H9 (cell line): ENCODE data around the gene TCTN2. TPM values are rescaled to one million over a fixed set of nuclear protein-coding genes. Genes with fewer than 3 reads are reported as not detected.

Experiments
- DNase-seq: peaks from one replicate; pipeline ENCODE4 v3.0.0-alpha.2; 2017
- H2AFZ ChIP-seq: one replicate; pipeline ENCODE4 v1.6.1; 2013; ENCODE audit warnings: mild to moderate bottlenecking, low read length, control low read depth, moderate library complexity
- H2AK5ac ChIP-seq: 2 replicates; pipeline ENCODE4 v1.6.1; 2013; ENCODE audit warnings: low read length, control low read depth, mixed read lengths; ENCODE audit not compliant: insufficient read length
- H2BK120ac ChIP-seq: one replicate; pipeline ENCODE4 v1.6.1; 2013; ENCODE audit warnings: low read depth, mild to moderate bottlenecking, low read length, control low read depth, inconsistent platforms; ENCODE audit not compliant: poor library complexity, severe bottlenecking
- H2BK12ac ChIP-seq: 2 replicates; pipeline ENCODE4 v1.6.1; 2013; ENCODE audit warnings: low read length, control low read depth, mixed read lengths, low read depth; ENCODE audit not compliant: insufficient read length
- H2BK15ac ChIP-seq: 2 replicates; pipeline ENCODE4 v1.6.1; 2013; ENCODE audit warnings: low read depth, low read length, control low read depth
- H2BK20ac ChIP-seq: one replicate; pipeline ENCODE4 v1.6.1; 2013; ENCODE audit warnings: low read depth, mild to moderate bottlenecking, low read length, control low read depth, inconsistent platforms; ENCODE audit not compliant: poor library complexity, severe bottlenecking
- H2BK5ac ChIP-seq: 2 replicates; pipeline ENCODE4 v1.6.1; 2013; ENCODE audit warnings: low read length, control low read depth, mixed read lengths; ENCODE audit not compliant: insufficient read length
- H3K14ac ChIP-seq: 2 replicates; pipeline ENCODE4 v1.6.1; 2013; ENCODE audit warnings: low read length, control low read depth; ENCODE audit not compliant: insufficient read depth
- H3K18ac ChIP-seq: 2 replicates; pipeline ENCODE4 v1.6.1; 2013; ENCODE audit warnings: low read depth, mild to moderate bottlenecking, mixed read lengths, low read length, control low read depth; ENCODE audit not compliant: insufficient read length
- H3K23ac ChIP-seq: 2 replicates; pipeline ENCODE4 v1.6.1; 2013; ENCODE audit warnings: low read length, control low read depth, mixed read lengths, low read depth; ENCODE audit not compliant: insufficient read length
- H3K23me2 ChIP-seq: 2 replicates; pipeline ENCODE4 v1.6.1; 2013; ENCODE audit warnings: low read depth, mild to moderate bottlenecking, mixed read lengths, low read length, control low read depth; ENCODE audit not compliant: insufficient read length, poor library complexity, severe bottlenecking
- H3K27ac ChIP-seq: 2 replicates; pipeline ENCODE4 v1.5.1; 2013; ENCODE audit warnings: low read length, control low read depth, mixed read lengths, low read depth; ENCODE audit not compliant: insufficient read length
- H3K27me3 ChIP-seq: 2 replicates; pipeline ENCODE4 v1.6.1; 2013; ENCODE audit warnings: low read length, control low read depth, inconsistent platforms; ENCODE audit not compliant: insufficient read depth
- H3K4ac ChIP-seq: 2 replicates; pipeline ENCODE4 v1.6.1; 2013; ENCODE audit warnings: low read depth, mild to moderate bottlenecking, control low read depth, inconsistent platforms, low read length, moderate library complexity
- H3K4me1 ChIP-seq: 2 replicates; pipeline ENCODE4 v1.6.1; 2013; ENCODE audit warnings: low read length, control low read depth, inconsistent platforms; ENCODE audit not compliant: insufficient read depth
- H3K4me2 ChIP-seq: 2 replicates; pipeline ENCODE4 v1.6.1; 2013; ENCODE audit warnings: low read length, control low read depth, mixed read lengths; ENCODE audit not compliant: insufficient read length, insufficient read depth
- H3K56ac ChIP-seq: 2 replicates; pipeline ENCODE4 v1.6.1; 2013; ENCODE audit warnings: low read depth, mild to moderate bottlenecking, mixed read lengths, low read length, control low read depth; ENCODE audit not compliant: insufficient read length
- H3K79me1 ChIP-seq: 2 replicates; pipeline ENCODE4 v1.6.1; 2013; ENCODE audit warnings: low read depth, mild to moderate bottlenecking, moderate library complexity, low read length, control low read depth, inconsistent platforms; ENCODE audit not compliant: insufficient read depth, poor library complexity, severe bottlenecking
- H3K79me2 ChIP-seq: 2 replicates; pipeline ENCODE4 v1.6.1; 2013; ENCODE audit warnings: low read length, control low read depth, inconsistent platforms; ENCODE audit not compliant: insufficient read depth
- H3K9ac ChIP-seq: 2 replicates; pipeline ENCODE4 v1.6.1; 2013; ENCODE audit warnings: low read length, control low read depth, mixed read lengths; ENCODE audit not compliant: insufficient read length; ENCODE audit errors: extremely low read depth
- H3K9me3 ChIP-seq: one replicate; pipeline ENCODE4 v1.6.1; 2013; ENCODE audit warnings: low read depth, low read length, inconsistent platforms; ENCODE audit not compliant: control insufficient read depth
- H3T11ph ChIP-seq: one replicate; pipeline ENCODE4 v1.6.1; 2013; ENCODE audit warnings: mild to moderate bottlenecking, low read length, control low read depth, inconsistent platforms
- H4K20me1 ChIP-seq: one replicate; pipeline ENCODE4 v1.6.1; 2013; ENCODE audit not compliant: control insufficient read depth, insufficient read length, insufficient read depth
- H4K5ac ChIP-seq: 2 replicates; pipeline ENCODE4 v1.6.1; 2013; ENCODE audit warnings: low read depth, mild to moderate bottlenecking, mixed read lengths, low read length, control low read depth; ENCODE audit not compliant: insufficient read length
- H4K8ac ChIP-seq: replicated peaks from 2 replicates; pipeline ENCODE4 v1.6.1; 2013; ENCODE audit warnings: low read length, control low read depth, mixed read lengths, low read depth; ENCODE audit not compliant: insufficient read length
- H4K91ac ChIP-seq: 2 replicates; pipeline ENCODE4 v1.6.1; 2013; ENCODE audit warnings: low read depth, mild to moderate bottlenecking, moderate library complexity, mixed read lengths, low read length, control low read depth; ENCODE audit not compliant: insufficient read length
- H3K27ac Mint-ChIP-seq, 3 experiments: 2 replicates in 2 of 3; 3 replicates in 1 of 3; pipeline ENCODE4 v1.8.0; 2020 to 2021; ENCODE audit warnings: mixed read lengths in 3 of 3, mild to moderate bottlenecking in 1 of 3, moderate library complexity in 1 of 3
- H3K27me3 Mint-ChIP-seq: 2 replicates; pipeline ENCODE4 v1.8.0; 2021; ENCODE audit warnings: low read depth, mild to moderate bottlenecking, moderate library complexity, mixed read lengths
- H3K36me3 Mint-ChIP-seq, 3 experiments: 2 replicates in 2 of 3; 3 replicates in 1 of 3; pipeline ENCODE4 v1.8.0; 2020 to 2021; ENCODE audit warnings: low read depth in 3 of 3, mixed read lengths in 3 of 3; ENCODE audit not compliant: insufficient read depth in 1 of 3
- H3K4me1 Mint-ChIP-seq, 2 experiments: 2 replicates each; pipeline ENCODE4 v1.8.0; 2020; ENCODE audit warnings: mixed read lengths in 2 of 2
- H3K4me3 Mint-ChIP-seq, 2 experiments: 2 replicates in 1 of 2; 3 replicates in 1 of 2; pipeline ENCODE4 v1.8.0; 2020 to 2021; ENCODE audit warnings: mild to moderate bottlenecking in 2 of 2, mixed read lengths in 2 of 2, moderate library complexity in 1 of 2
- H3K9me3 Mint-ChIP-seq, 2 experiments: 2 replicates in 1 of 2; 3 replicates in 1 of 2; pipeline ENCODE4 v1.8.0; 2020; ENCODE audit warnings: mild to moderate bottlenecking in 2 of 2, mixed read lengths in 2 of 2, moderate library complexity in 1 of 2
- CTCF ChIP-seq: fragments of 200-600 bp; sonication (generic); conservative IDR thresholded peaks from 3 replicates; pipeline ENCODE4 v1.8.0; 2021; ENCODE audit warnings: antibody characterized with exemption, mild to moderate bottlenecking
- WGBS: extraction: QIAGEN DNeasy Blood & Tissue Kit; methylation state at CpG from one replicate; pipeline ENCODE4 v1.1.7; 2013; ENCODE audit warnings: missing lambda C conversion rate, low lambda C conversion rate, mixed read lengths; ENCODE audit not compliant: insufficient read length; ENCODE audit errors: extremely low coverage; 5-methylcytosine and 5-hydroxymethylcytosine counted together
- total RNA-seq: library from RNA; stranded (reverse); gene quantifications from 2 replicates; pipeline ENCODE4 v1.2.1, GENCODE V29; 2021

TCTN2 gene
- total RNA-seq, 1 experiment from 2014 or later, result 7.4 TPM

GRCh38 chr12:123717350-123717749, 46.4 kb downstream of the TCTN2 start:
- Histone ChIP-seq H3K27me3 (no peaks in the 10 kb centered on the region), H3K18ac (no peak overlapping the region), H2BK15ac (no peak overlapping the region), H2BK20ac (no peak overlapping the region), H3K9ac (no peak overlapping the region), H4K5ac (no peak overlapping the region), H3T11ph (no peak overlapping the region), H2AK5ac (no peak overlapping the region), H4K8ac (no peak overlapping the region), H3K56ac (no peak overlapping the region), H3K79me2 (peaks cover 16% of the 10 kb centered on the region; the same call in 1 of the 2 replicates), H3K4ac (no peak overlapping the region), H3K23me2 (peaks cover 5% of the 10 kb centered on the region), H2BK12ac (no peak overlapping the region), H4K91ac (no peak overlapping the region), H2BK120ac (no peak overlapping the region), H3K27ac (no peak overlapping the region), H4K20me1 (no peaks in the 10 kb centered on the region), H3K9me3 (no peaks in the 10 kb centered on the region), H2AFZ (no peak overlapping the region), H3K79me1 (no peaks in the 10 kb centered on the region), H3K14ac (no peak overlapping the region), H3K4me1 (peaks cover 4% of the 10 kb centered on the region; the same call in 1 of the 2 replicates), H2BK5ac (no peak overlapping the region), H3K4me2 (no peak overlapping the region), H3K23ac (no peak overlapping the region)
- no peak for TF ChIP-seq CTCF
- Mint-ChIP-seq H3K27ac (no peak overlapping the region), H3K9me3 (no peaks in the 10 kb centered on the region), H3K4me3 (no peak overlapping the region), H3K27me3 (no peaks in the 10 kb centered on the region), H3K4me1 (peaks cover 15 to 16% of the 10 kb centered on the region in 2 experiments), H3K36me3 (peaks cover 2 to 31% (median 21%) of the 10 kb centered on the region in 3 experiments; a peak in 6 of 7 replicates)
- DNase-seq, result no peak
- no CpG with 5 or more reads among the region's 3 CpGs for WGBS
